A549 (cell line): ENCODE results near the gene ARID1B. TPM values are rescaled to one million over a fixed set of nuclear protein-coding genes. Genes with fewer than 3 reads are reported as not detected.

Source experiments
- ATAC-seq, 2 experiments: fragments of 200-7000 bp in 1 of 2; fragments of >200 bp in 1 of 2; cut with Nextera tagmentation in 1 of 2; cut with Tn5 transposase in 1 of 2; 3 replicates each; pipeline versions ENCODE4 v1.8.0 to v1.9.1; 2018 to 2020; ENCODE audit warnings: mild to moderate bottlenecking in 1 of 2, moderate library complexity in 1 of 2
- CTCF ChIA-PET: fragments of 300-600 bp; sonication (Branson Sonifier 250); formaldehyde crosslinking; extraction: SDS; loops from one replicate; lab custom pipeline; 2021; ENCODE audit warnings: antibody characterized with exemption, inconsistent platforms; lab: Yijun Ruan, JAX
- POLR2A ChIA-PET: fragments of 350-600 bp; formaldehyde crosslinking; extraction: SDS; loops from one replicate; lab custom pipeline; 2021; ENCODE audit warnings: antibody characterized with exemption, inconsistent platforms; lab: Yijun Ruan, JAX
- DNase-seq, 2 experiments: peaks; one replicate each; pipeline versions ENCODE4 v3.0.0 to v3.0.0-alpha.2; 2011 to 2016; ENCODE audit warnings: low read depth in 1 of 2, low spot score in 1 of 2
- FAIRE-seq: peaks from 2 replicates; lab custom pipeline; 2011; peaks lifted over from hg19 to GRCh38; lab: Jason Lieb, UNC
- H3K27ac ChIP-seq, 2 experiments: fragments of >200 bp; sonication (Bioruptor Twin); formaldehyde crosslinking; 3 replicates each; pipeline ENCODE4 v1.5.1; 2016 to 2017
- H3K4me1 ChIP-seq: fragments of >200 bp; sonication (Bioruptor Twin); formaldehyde crosslinking; 3 replicates; pipeline ENCODE4 v1.6.1; 2016
- H3K4me2 ChIP-seq: fragments of >200 bp; sonication (Bioruptor Twin); formaldehyde crosslinking; 3 replicates; pipeline ENCODE4 v1.6.1; 2016
- H3K4me3 ChIP-seq: fragments of >200 bp; sonication (Bioruptor Twin); formaldehyde crosslinking; 3 replicates; pipeline ENCODE4 v1.5.1; 2016
- H3K9me3 ChIP-seq: fragments of >200 bp; sonication (Bioruptor Twin); formaldehyde crosslinking; 3 replicates; pipeline ENCODE4 v1.6.1; 2016
- BCL3 ChIP-seq: fragments of >200 bp; sonication (Bioruptor Twin); formaldehyde crosslinking; IDR thresholded peaks from 3 replicates; pipeline ENCODE4 v1.6.1; 2016
- CHD2 ChIP-seq: fragments of 150-350 bp; IDR thresholded peaks from 2 replicates; pipeline ENCODE4 v1.6.1; 2014; ENCODE audit warnings: low read length; ENCODE audit not compliant: partially characterized antibody
- CHD4 ChIP-seq: fragments of 200-600 bp; sonication (generic); IDR thresholded peaks from 2 replicates; pipeline ENCODE4 v1.6.1; 2016; ENCODE audit warnings: antibody characterized with exemption, mild to moderate bottlenecking, borderline replicate concordance
- EHF ChIP-seq: fragments of 250-450 bp; sonication (Bioruptor Pico); IDR thresholded peaks from 2 replicates; pipeline ENCODE4 v1.5.0; 2020; ENCODE audit warnings: mild to moderate bottlenecking
- EHMT2 ChIP-seq: fragments of 200-600 bp; sonication (generic); IDR thresholded peaks from 2 replicates; pipeline ENCODE4 v1.6.1; 2016; ENCODE audit warnings: antibody characterized with exemption, low read depth, mild to moderate bottlenecking, moderate library complexity
- ESRRA ChIP-seq: fragments of 150-350 bp; IDR thresholded peaks from 2 replicates; pipeline ENCODE4 v1.6.1; 2014; ENCODE audit warnings: mild to moderate bottlenecking, low read length, borderline replicate concordance
- HES2 ChIP-seq: fragments of >200 bp; sonication (Bioruptor Twin); formaldehyde crosslinking; IDR thresholded peaks from 2 replicates; pipeline ENCODE4 v1.6.1; 2016
- HEYL ChIP-seq: fragments of 250-450 bp; sonication (Bioruptor Pico); IDR thresholded peaks from 2 replicates; pipeline ENCODE4 v1.8.0; 2021; ENCODE audit warnings: mild to moderate bottlenecking, moderate library complexity
- HOXB13 ChIP-seq: fragments of 250-450 bp; sonication (Bioruptor Pico); IDR thresholded peaks from 2 replicates; pipeline ENCODE4 v1.5.0; 2020; ENCODE audit warnings: low read depth, mild to moderate bottlenecking, moderate library complexity
- HOXB5 ChIP-seq: fragments of 250-450 bp; sonication (Bioruptor Pico); IDR thresholded peaks from 2 replicates; pipeline ENCODE4 v1.5.0; 2020; ENCODE audit warnings: mild to moderate bottlenecking, moderate library complexity
- KDM1A ChIP-seq: fragments of 200-600 bp; sonication (generic); IDR thresholded peaks from 2 replicates; pipeline ENCODE4 v1.6.1; 2016; ENCODE audit warnings: low read depth, mild to moderate bottlenecking
- MAFK ChIP-seq: fragments of 450-650 bp; IDR thresholded peaks from 2 replicates; pipeline ENCODE4 v1.6.1; 2014; ENCODE audit not compliant: partially characterized antibody
- MAZ ChIP-seq: fragments of 150-350 bp; IDR thresholded peaks from 2 replicates; pipeline ENCODE4 v1.6.1; 2014; ENCODE audit warnings: antibody characterized with exemption, low read depth, low read length, borderline replicate concordance
- NPAS2 ChIP-seq: fragments of 250-450 bp; sonication (Bioruptor Pico); IDR thresholded peaks from 2 replicates; pipeline ENCODE4 v1.8.0; 2022; ENCODE audit warnings: mild to moderate bottlenecking, moderate library complexity, borderline replicate concordance
- NR3C1 ChIP-seq: fragments of >200 bp; sonication (Bioruptor Twin); formaldehyde crosslinking; IDR thresholded peaks from 3 replicates; pipeline ENCODE4 v1.6.1; 2017
- RARB ChIP-seq: fragments of 250-450 bp; sonication (Bioruptor Pico); IDR thresholded peaks from 2 replicates; pipeline ENCODE4 v1.8.0; 2021; ENCODE audit warnings: mild to moderate bottlenecking, moderate library complexity
- REST ChIP-seq: fragments of 200-600 bp; sonication (generic); IDR thresholded peaks from 2 replicates; pipeline ENCODE4 v1.6.1; 2016; ENCODE audit warnings: antibody characterized with exemption, mild to moderate bottlenecking, moderate library complexity
- RFX5 ChIP-seq: fragments of 450-650 bp; IDR thresholded peaks from 2 replicates; pipeline ENCODE4 v1.7.1; 2014; ENCODE audit warnings: antibody characterized with exemption, mild to moderate bottlenecking, moderate library complexity
- SMC3 ChIP-seq: fragments of >200 bp; sonication (Bioruptor Twin); formaldehyde crosslinking; IDR thresholded peaks from 3 replicates; pipeline ENCODE4 v1.6.1; 2018; ENCODE audit warnings: inconsistent platforms
- TP53 ChIP-seq: fragments of 250-450 bp; sonication (Bioruptor Pico); IDR thresholded peaks from 2 replicates; pipeline ENCODE4 v1.5.0; 2021; ENCODE audit warnings: mild to moderate bottlenecking, moderate library complexity
- ZC3H11A ChIP-seq: fragments of 450-650 bp; IDR thresholded peaks from 2 replicates; pipeline ENCODE4 v1.6.1; 2014; ENCODE audit warnings: antibody characterized with exemption, mild to moderate bottlenecking
- ZSCAN20 ChIP-seq: fragments of 250-450 bp; sonication (Bioruptor Pico); IDR thresholded peaks from 2 replicates; pipeline ENCODE4 v1.8.0; 2022; ENCODE audit warnings: mild to moderate bottlenecking, moderate library complexity
- WGBS: methylation state at CpG from one replicate; pipeline ENCODE4 v1.1.6; 2017; ENCODE audit errors: missing lambda C conversion rate; 5-methylcytosine and 5-hydroxymethylcytosine counted together
- polyA plus RNA-seq, 4 experiments: library from polyadenylated mRNA; depleted of rRNA in 3 of 4; stranded (reverse); fragments of >200 nt; fragmentation: RNase III in 1 of 4; extraction: RNeasy Plus Mini Kit Qiagen cat#74134 plus additional on column Dnase treatment in 1 of 4; gene quantifications; 2 replicates in 3 of 4; 3 replicates in 1 of 4; pipeline ENCODE4 v1.2.3, GENCODE V29; 2011 to 2017

ARID1B gene
- polyA plus RNA-seq, 2 of the 4 experiments (the other 2 are of a cell fraction), result 13.5 to 16.3 TPM

- ChIA-PET CTCF (interaction anchor here (0.6 kb wide), 1 partner anchor 11 kb away, joined by 3 read pairs; no protein-coding TSS in a partner anchor), POLR2A (no interaction called here)
- WGBS, result 96% methylated on average over 5 of the region's 5 CpGs
- ATAC-seq (no peak), FAIRE-seq (no peak), DNase-seq (no peak)
- Histone ChIP-seq H3K9me3 (no peaks in the 10 kb centered on the region), H3K4me3 (no peak overlapping the region), H3K27ac (no peak overlapping the region), H3K4me2 (no peak overlapping the region), H3K4me1 (peaks cover 20% of the 10 kb centered on the region)
- TF ChIP-seq EHMT2 (no peak), HEYL (CRISPR knock-in tag) (no peak), MAFK (no peak), RFX5 (no peak), MAZ (no peak), NR3C1 (no peak)
Observed at GRCh38 chr6:156773476-156773875, 3.7 kb upstream of the ARID1B start.

GRCh38 chr6:156773935-156774852, 3.0 kb upstream of the ARID1B start:
- no peaks in the 10 kb centered on the region for H3K9me3 ChIP-seq
- no peak for TF ChIP-seq ZSCAN20 (CRISPR knock-in tag)
- 88% methylated on average over 15 of the region's 15 CpGs for WGBS
- ATAC-seq, result no peak
- DNase-seq, result no peak
- peaks cover 20% of the 10 kb centered on the region for H3K4me1 ChIP-seq
- POLR2A ChIA-PET, result no interaction called here
- no peak overlapping the region for H3K27ac ChIP-seq
- FAIRE-seq, result no peak
- no peak overlapping the region for H3K4me3 ChIP-seq
- peak overlapping the region; percentile 89; the same call in 2 of the 3 replicates for H3K4me2 ChIP-seq
- CTCF ChIA-PET, result no interaction called here

GRCh38 chr6:156774863-156775405, 2.2 kb upstream of the ARID1B start:
- ATAC-seq (no peak), FAIRE-seq (no peak)
- H3K4me2 ChIP-seq, result peak overlapping the region; percentile 89
- peaks cover 20% of the 10 kb centered on the region for H3K4me1 ChIP-seq
- POLR2A ChIA-PET, result no interaction called here
- H3K27ac ChIP-seq, result peak overlapping the region in 1 of 2 experiments; percentile 59; a peak in 3 of 6 replicates
- 40% methylated on average over 5 of the region's 5 CpGs for WGBS
- TF ChIP-seq TP53 (CRISPR knock-in tag) (no peak), EHF (CRISPR knock-in tag) (no peak), HES2 (no peak), RARB (no peak), MAZ (no peak), CHD4 (no peak), KDM1A (no peak)
- TF ChIP-seq, all 56 proteins: peak for 0
- CTCF ChIA-PET, result no interaction called here
- DNase-seq, result peak in 1 of 2 experiments; percentile 10
- Histone ChIP-seq H3K9me3 (no peaks in the 10 kb centered on the region), H3K4me3 (no peak overlapping the region)

GRCh38 chr6:156775717-156776116, 1.5 kb upstream of the ARID1B start:
- no peaks in the 10 kb centered on the region for H3K9me3 ChIP-seq
- ATAC-seq (no peak), DNase-seq (no peak), FAIRE-seq (no peak)
- CTCF ChIA-PET, result interaction anchor here (0.7 to 0.8 kb wide), 2 partner anchors 10 to 13 kb away, joined by 3 read pairs; no protein-coding TSS in a partner anchor
- POLR2A ChIA-PET, result interaction anchor here (1.8 to 2.5 kb wide), 2 partner anchors 56 to 89 kb away, joined by 16 to 17 read pairs; no protein-coding TSS in a partner anchor
- H3K4me3 ChIP-seq, result no peak overlapping the region; the same call in 2 of the 3 replicates
- WGBS, result 39% methylated on average over 5 of the region's 5 CpGs
- peak overlapping the region in 1 of 2 experiments; percentile 52; a peak in 3 of 6 replicates for H3K27ac ChIP-seq
- peaks cover 22% of the 10 kb centered on the region for H3K4me1 ChIP-seq
- TF ChIP-seq CHD4 (no peak), HOXB13 (CRISPR knock-in tag) (no peak), RARB (no peak), HEYL (CRISPR knock-in tag) (no peak), HOXB5 (CRISPR knock-in tag) (no peak), ESRRA (no peak), MAZ (no peak), EHF (CRISPR knock-in tag) (no peak), NPAS2 (CRISPR knock-in tag) (no peak), SMC3 (no peak), ZC3H11A (no peak), KDM1A (no peak), BCL3 (no peak), REST (no peak), CHD2 (no peak), NR3C1 (no peak)
- peak overlapping the region; percentile 89 for H3K4me2 ChIP-seq
